Lower leg skin (tissue), 3 donors: ENCODE data around the gene ATP5ME.

Experiments used
- CTCF ChIP-seq, 3 donors: fragments of 450-650 bp; IDR thresholded peaks; one replicate each; pipeline ENCODE4 v1.5.1; 2016; ENCODE audit warnings: antibody characterized with exemption in 3 of 3, mild to moderate bottlenecking in 3 of 3, moderate library complexity in 2 of 3
- POLR2A ChIP-seq, 2 donors: fragments of 450-650 bp; IDR thresholded peaks; one replicate each; pipeline ENCODE4 v1.6.1; 2016 to 2017; ENCODE audit warnings: antibody characterized with exemption in 2 of 2, mild to moderate bottlenecking in 1 of 2, moderate library complexity in 1 of 2

- no peak for TF ChIP-seq POLR2A (IDR thresholded peaks at IDR 0.05)
- no peak for TF ChIP-seq CTCF (IDR thresholded peaks at IDR 0.05)
Observed at GRCh38 chr4:722851-723360, 48.8 kb upstream of the ATP5ME start.
